ENCODE data around the gene ZMPSTE24.

DNA sequence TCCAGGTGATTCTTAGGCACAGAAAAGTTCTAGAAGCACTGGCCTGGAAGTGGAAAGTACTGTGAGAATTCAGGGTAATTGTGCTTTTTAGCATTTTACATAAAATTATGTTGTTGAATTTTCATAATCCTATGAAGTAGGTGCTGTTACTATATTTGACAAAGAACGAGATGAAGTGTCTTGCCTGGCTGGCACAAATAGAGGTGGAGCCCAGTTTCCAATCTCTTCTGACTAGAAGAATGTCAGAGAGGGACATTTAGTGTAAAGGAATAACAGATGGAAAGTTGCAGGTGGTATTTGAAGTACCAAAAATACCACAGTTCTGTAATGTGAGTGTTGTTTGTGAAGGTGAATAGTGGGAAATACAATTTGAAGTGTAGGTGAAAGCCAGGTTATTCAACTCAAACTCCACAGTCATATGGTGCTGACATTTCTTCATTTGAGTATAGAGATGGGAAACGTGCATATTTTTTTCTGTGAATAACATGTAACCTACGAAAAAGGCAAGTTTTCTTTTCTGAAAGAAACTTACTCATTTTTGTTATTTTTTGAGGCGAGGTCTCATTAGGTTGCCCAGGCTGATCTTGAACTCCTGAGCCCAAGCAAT is 13.8 kb upstream of the ZMPSTE24 start:
- TF ChIP-seq CTCF (IDR thresholded peaks at IDR 0.05) (no peak), POLR2A (IDR thresholded peaks at IDR 0.05) (no peak), EP300 (IDR thresholded peaks at IDR 0.05) (no peak)

All from ovary (tissue), 3 donors.